Large intestine (tissue), 3 donors: ENCODE results near the gene ANKRD13C. TPM values are rescaled to one million over a fixed set of nuclear protein-coding genes. Genes with fewer than 3 reads are reported as not detected.
A peak's percentile ranks its signal among the peaks of the same experiment; 100 is the strongest.
"Not testable (repeated sequence)": the region's sequence is repeated elsewhere in the genome, so short reads cannot be mapped to it uniquely, and the experiment has no call there.

Source experiments
- DNase-seq, 2 donors: peaks; one replicate each; pipeline versions ENCODE4 v3.0.0 to v3.0.0-alpha.2; 2013
- H3K27ac ChIP-seq: one replicate; pipeline ENCODE4 v1.5.1; 2013; ENCODE audit warnings: low read length
- H3K27me3 ChIP-seq: 2 replicates; pipeline ENCODE4 v1.6.1; 2013; ENCODE audit warnings: low read length; ENCODE audit not compliant: control insufficient read depth, insufficient read depth
- H3K36me3 ChIP-seq: 2 replicates; pipeline ENCODE4 v1.6.1; 2013; ENCODE audit warnings: low read length; ENCODE audit not compliant: control insufficient read depth, insufficient read depth
- H3K4me1 ChIP-seq: one replicate; pipeline ENCODE4 v1.6.1; 2013; ENCODE audit warnings: low read length; ENCODE audit not compliant: control insufficient read depth, insufficient read depth
- H3K4me3 ChIP-seq: one replicate; pipeline ENCODE4 v1.5.1; 2013; ENCODE audit warnings: low read length
- H3K9me3 ChIP-seq: one replicate; pipeline ENCODE4 v1.6.1; 2013; ENCODE audit warnings: mild to moderate bottlenecking, low read depth, low read length, moderate library complexity; ENCODE audit not compliant: control insufficient read depth
- WGBS: methylation state at CpG from one replicate; pipeline ENCODE4 v1.1.5; 2013; ENCODE audit warnings: low lambda C conversion rate; ENCODE audit not compliant: insufficient coverage; 5-methylcytosine and 5-hydroxymethylcytosine counted together
- polyA plus RNA-seq: library from polyadenylated mRNA; unstranded; fragments of 120-200 nt; gene quantifications from one replicate; pipeline ENCODE4 v1.2.1, GENCODE V29; 2013

Gene ANKRD13C
- polyA plus RNA-seq, 1 donor: 19.0 TPM

GRCh38 chr1:70364439-70364838 lies 9.9 kb upstream of the ANKRD13C start:
- Histone ChIP-seq H3K4me3 (no peak overlapping the region), H3K36me3 (no peaks in the 10 kb centered on the region), H3K27me3 (no peaks in the 10 kb centered on the region), H3K4me1 (no peaks in the 10 kb centered on the region), H3K9me3 (no peaks in the 10 kb centered on the region), H3K27ac (no peak overlapping the region)
- no peak for DNase-seq
- no CpG with 5 or more reads among the region's 3 CpGs for WGBS

DNA sequence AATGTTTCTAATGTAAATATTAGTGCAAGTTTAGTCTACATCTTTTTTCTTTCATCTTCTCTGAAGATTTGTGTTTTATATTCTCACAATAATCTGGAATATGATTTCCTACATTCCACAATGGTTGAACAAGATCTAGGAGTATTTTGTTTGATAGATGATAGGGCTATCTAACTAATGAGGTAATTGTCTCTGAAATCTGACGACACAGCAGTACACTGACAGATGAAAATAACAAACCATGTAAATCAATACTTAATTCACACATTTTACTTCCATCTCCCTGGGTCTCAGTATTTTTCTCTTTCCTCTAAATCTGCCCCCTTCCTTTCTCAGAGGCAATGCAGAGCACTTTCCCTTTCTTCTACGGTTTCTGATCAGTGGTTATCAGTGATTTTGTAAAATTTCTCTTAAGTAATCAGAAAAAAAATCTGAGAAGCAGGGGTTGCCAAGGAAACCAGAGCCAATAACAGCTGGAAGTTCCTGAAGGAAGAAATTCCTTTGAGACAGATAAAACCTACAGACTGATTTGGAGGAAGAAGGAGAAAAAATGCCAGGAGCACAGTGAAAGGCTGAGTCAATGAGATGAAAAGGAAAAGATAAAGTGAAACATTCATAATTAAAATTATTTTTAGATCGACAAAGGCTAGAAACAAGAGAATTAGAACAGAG lies 7.3 kb upstream of the ANKRD13C start:
- 63% methylated on average over 1 of the region's 3 CpGs for WGBS
- Histone ChIP-seq H3K4me1 (no peaks in the 10 kb centered on the region), H3K27ac (no peak overlapping the region), H3K36me3 (no peaks in the 10 kb centered on the region), H3K27me3 (no peaks in the 10 kb centered on the region), H3K9me3 (no peaks in the 10 kb centered on the region), H3K4me3 (no peak overlapping the region)
- DNase-seq: no peak

DNA sequence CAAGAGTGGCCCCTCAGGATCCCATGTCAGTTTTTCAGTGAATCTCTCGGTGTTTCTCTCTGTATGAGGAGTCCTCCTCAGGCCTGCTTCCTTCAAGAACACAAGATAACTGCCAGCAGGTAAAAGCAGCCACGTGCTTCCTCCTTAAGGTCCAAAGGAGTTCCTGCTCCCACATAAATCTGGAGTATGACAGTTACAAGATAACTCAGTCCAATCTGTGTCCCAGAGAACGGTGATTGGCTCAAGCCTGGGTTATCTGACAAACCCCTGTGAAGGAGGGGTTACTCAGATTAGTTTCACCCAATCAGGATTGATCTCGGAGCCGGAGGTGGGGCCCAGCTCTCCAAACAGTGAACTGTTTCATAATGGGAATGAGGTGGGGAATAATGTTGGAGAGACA lies 5.8 kb upstream of the ANKRD13C start:
- DNase-seq: peak; percentile 4 to 43
- WGBS: no CpG with 5 or more reads among the region's 5 CpGs

GRCh38 chr1:70358921-70359564 lies 4.5 kb upstream of the ANKRD13C start:
- WGBS: 100% methylated on average over 1 of the region's 7 CpGs
- H3K9me3 ChIP-seq: no peaks in the 10 kb centered on the region
- no peak for DNase-seq

More for the DNA sequence above, 5.8 kb upstream of the ANKRD13C start:
- no peak overlapping the region for H3K27ac ChIP-seq
- H3K27me3 ChIP-seq: no peaks in the 10 kb centered on the region
- no peaks in the 10 kb centered on the region for H3K9me3 ChIP-seq
- H3K4me3 ChIP-seq: no peak overlapping the region
- H3K36me3 ChIP-seq: no peaks in the 10 kb centered on the region
- peaks cover under 1% of the 10 kb centered on the region for H3K4me1 ChIP-seq

GRCh38 chr1:70355920-70356319 lies 1.4 kb upstream of the ANKRD13C start:
- whole genome bisulfite sequencing: 62% methylated on average over 3 of the region's 7 CpGs
- no peak for DNase-seq
- Histone ChIP-seq H3K27ac (no peak overlapping the region), H3K4me3 (no peak overlapping the region), H3K4me1 (peaks cover 4% of the 10 kb centered on the region), H3K9me3 (no peaks in the 10 kb centered on the region), H3K36me3 (peaks cover 1% of the 10 kb centered on the region), H3K27me3 (no peaks in the 10 kb centered on the region)

More at GRCh38 chr1:70358921-70359564, 4.5 kb upstream of the ANKRD13C start:
- Histone ChIP-seq H3K36me3 (no peaks in the 10 kb centered on the region), H3K4me1 (peaks cover 4% of the 10 kb centered on the region), H3K27ac (no peak overlapping the region), H3K4me3 (no peak overlapping the region), H3K27me3 (no peaks in the 10 kb centered on the region)

- Histone ChIP-seq H3K9me3 (no peaks in the 10 kb centered on the region), H3K27me3 (no peaks in the 10 kb centered on the region), H3K27ac (peak overlapping the region; percentile 91), H3K4me3 (peak overlapping the region; percentile 92), H3K36me3 (peaks cover 3% of the 10 kb centered on the region), H3K4me1 (peaks cover 4% of the 10 kb centered on the region)
- WGBS: 83% methylated on average over 4 of the region's 6 CpGs
- DNase-seq: no peak
Observed at GRCh38 chr1:70355111-70355407, 537 bp upstream of the ANKRD13C start.

- WGBS: no CpG with 5 or more reads among the region's 34 CpGs
- Histone ChIP-seq H3K4me1 (peaks cover 4% of the 10 kb centered on the region), H3K27ac (peak overlapping the region; percentile 91), H3K9me3 (no peaks in the 10 kb centered on the region), H3K27me3 (no peaks in the 10 kb centered on the region), H3K4me3 (peak overlapping the region; percentile 92), H3K36me3 (peaks cover 3% of the 10 kb centered on the region)
- DNase-seq: peak in 1 of 2 donors; percentile 3
Observed at GRCh38 chr1:70353601-70354331, 756 bp downstream of the ANKRD13C start.

GRCh38 chr1:70353044-70353443 lies 1.5 kb downstream of the ANKRD13C start:
- H3K9me3 ChIP-seq: no peaks in the 10 kb centered on the region
- H3K4me1 ChIP-seq: peaks cover 4% of the 10 kb centered on the region
- H3K27me3 ChIP-seq: no peaks in the 10 kb centered on the region
- no peak overlapping the region for H3K27ac ChIP-seq
- H3K4me3 ChIP-seq: peak overlapping the region; percentile 92
- WGBS: 62% methylated on average over 2 of the region's 4 CpGs
- no peak for DNase-seq
- peaks cover 3% of the 10 kb centered on the region for H3K36me3 ChIP-seq

- not testable (repeated sequence) for DNase-seq, H3K27me3 ChIP-seq, H3K9me3 ChIP-seq, H3K4me1 ChIP-seq, H3K27ac ChIP-seq, H3K36me3 ChIP-seq, H3K4me3 ChIP-seq
- WGBS: no CpG with 5 or more reads among the region's 4 CpGs
Observed at GRCh38 chr1:70349799-70350198, 4.7 kb downstream of the ANKRD13C start.

GRCh38 chr1:70348399-70349165 lies 5.9 kb downstream of the ANKRD13C start:
- Histone ChIP-seq H3K4me1 (no peaks in the 10 kb centered on the region), H3K27me3 (no peaks in the 10 kb centered on the region), H3K9me3 (no peaks in the 10 kb centered on the region), H3K27ac (no peak overlapping the region), H3K36me3 (peaks cover 3% of the 10 kb centered on the region), H3K4me3 (no peak overlapping the region)
- DNase-seq: no peak
- WGBS: 100% methylated on average over 1 of the region's 11 CpGs
